ENCODE data around the gene SIRPA.

SIRPA gene

DNA sequence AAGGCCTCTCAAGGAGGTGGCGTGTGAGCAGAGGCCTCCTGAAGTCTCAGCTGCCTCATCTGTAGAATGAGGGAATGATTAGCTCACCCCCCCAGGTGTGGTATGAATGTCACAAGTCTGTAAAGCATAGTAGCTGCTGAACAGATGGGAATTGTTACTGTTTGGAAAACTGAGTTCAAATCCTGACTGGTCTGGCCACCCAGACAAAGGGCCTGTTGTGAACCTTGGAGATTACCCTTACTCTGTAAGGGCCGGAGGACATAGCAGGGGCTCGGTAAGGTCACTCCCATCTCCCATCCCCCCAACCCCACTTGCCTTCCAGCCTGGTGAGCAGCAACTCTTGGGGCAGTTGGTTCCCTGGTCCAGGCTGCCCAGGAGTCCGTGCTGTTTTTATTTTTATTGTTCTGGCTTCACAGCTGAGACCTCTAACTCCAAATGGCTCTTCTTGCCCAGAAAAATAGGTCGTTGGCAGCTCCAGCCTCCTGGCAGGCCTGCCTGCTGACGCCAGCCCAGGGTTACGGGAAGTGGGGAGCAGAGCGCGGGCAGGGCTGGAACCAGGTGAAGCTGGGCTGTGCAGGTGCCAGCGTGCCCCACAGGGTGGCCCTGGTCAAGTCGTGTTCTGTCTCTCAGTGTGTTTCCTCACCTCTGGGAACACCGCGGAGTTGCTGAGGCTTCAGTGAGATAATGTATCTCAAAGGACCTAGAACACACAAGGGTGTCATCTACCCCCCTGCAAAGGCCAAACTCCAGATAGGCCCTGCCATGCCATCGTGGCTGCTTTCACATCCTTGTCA, 4.5 kb upstream of the SIRPA start:
- no peak overlapping the region for H3K4me3 ChIP-seq (ENCODE audit: low read depth, low read length)

GRCh38 chr20:1891263-1892118, 3.7 kb upstream of the SIRPA start:
- Histone ChIP-seq H3K27ac (no peak overlapping the region), H3K27me3 (replicated peaks) (no peaks in the 10 kb centered on the region), H3K4me3 (ENCODE audit: low read depth, low read length) (no peak overlapping the region), H3K36me3 (replicated peaks) (no peaks in the 10 kb centered on the region)
- DNase-seq = no peak
- in situ Hi-C loops (cut with HindIII; ENCODE audit: low pct_ligation_motif_present, low sequenced_read_pairs) = no loop called here
- TF ChIP-seq, protein P1, sequence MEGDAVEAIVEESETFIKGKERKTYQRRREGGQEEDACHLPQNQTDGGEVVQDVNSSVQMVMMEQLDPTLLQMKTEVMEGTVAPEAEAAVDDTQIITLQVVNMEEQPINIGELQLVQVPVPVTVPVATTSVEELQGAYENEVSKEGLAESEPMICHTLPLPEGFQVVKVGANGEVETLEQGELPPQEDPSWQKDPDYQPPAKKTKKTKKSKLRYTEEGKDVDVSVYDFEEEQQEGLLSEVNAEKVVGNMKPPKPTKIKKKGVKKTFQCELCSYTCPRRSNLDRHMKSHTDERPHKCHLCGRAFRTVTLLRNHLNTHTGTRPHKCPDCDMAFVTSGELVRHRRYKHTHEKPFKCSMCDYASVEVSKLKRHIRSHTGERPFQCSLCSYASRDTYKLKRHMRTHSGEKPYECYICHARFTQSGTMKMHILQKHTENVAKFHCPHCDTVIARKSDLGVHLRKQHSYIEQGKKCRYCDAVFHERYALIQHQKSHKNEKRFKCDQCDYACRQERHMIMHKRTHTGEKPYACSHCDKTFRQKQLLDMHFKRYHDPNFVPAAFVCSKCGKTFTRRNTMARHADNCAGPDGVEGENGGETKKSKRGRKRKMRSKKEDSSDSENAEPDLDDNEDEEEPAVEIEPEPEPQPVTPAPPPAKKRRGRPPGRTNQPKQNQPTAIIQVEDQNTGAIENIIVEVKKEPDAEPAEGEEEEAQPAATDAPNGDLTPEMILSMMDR (IDR thresholded peaks at IDR 0.05; ENCODE audit: low read depth, low read length, missing control alignments) = no peak

More for the DNA sequence above, 4.5 kb upstream of the SIRPA start:
- no peak overlapping the region for H3K27ac ChIP-seq
- H3K27me3 ChIP-seq (replicated peaks) = no peaks in the 10 kb centered on the region
- TF ChIP-seq, protein P1 (IDR thresholded peaks at IDR 0.05; ENCODE audit: low read depth, low read length, missing control alignments) = no peak
- no peaks in the 10 kb centered on the region for H3K36me3 ChIP-seq (replicated peaks)
- in situ Hi-C loops (cut with HindIII; ENCODE audit: low pct_ligation_motif_present, low sequenced_read_pairs) = no loop called here
- DNase-seq = no peak

DNA sequence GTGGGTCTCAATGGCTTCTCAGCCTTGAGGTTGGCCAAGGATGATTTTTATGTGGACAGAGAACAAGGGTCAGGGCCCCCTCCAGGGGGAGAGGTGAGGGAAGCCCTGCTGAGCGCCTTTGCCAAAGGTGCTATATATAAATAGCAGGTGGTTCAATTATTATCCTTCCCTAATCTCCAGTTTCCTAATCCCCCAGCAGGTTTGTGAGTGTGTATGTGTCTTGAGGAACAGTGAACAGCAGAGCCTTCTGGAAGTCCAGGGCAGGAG, 3.2 kb upstream of the SIRPA start:
- Histone ChIP-seq H3K4me3 (ENCODE audit: low read depth, low read length) (no peak overlapping the region), H3K36me3 (replicated peaks) (no peaks in the 10 kb centered on the region), H3K27ac (no peak overlapping the region), H3K27me3 (replicated peaks) (no peaks in the 10 kb centered on the region)
- TF ChIP-seq, protein P1 (IDR thresholded peaks at IDR 0.05; ENCODE audit: low read depth, low read length, missing control alignments) = no peak
- DNase-seq = no peak
- in situ Hi-C loops (cut with HindIII; ENCODE audit: low pct_ligation_motif_present, low sequenced_read_pairs) = no loop called here

DNA sequence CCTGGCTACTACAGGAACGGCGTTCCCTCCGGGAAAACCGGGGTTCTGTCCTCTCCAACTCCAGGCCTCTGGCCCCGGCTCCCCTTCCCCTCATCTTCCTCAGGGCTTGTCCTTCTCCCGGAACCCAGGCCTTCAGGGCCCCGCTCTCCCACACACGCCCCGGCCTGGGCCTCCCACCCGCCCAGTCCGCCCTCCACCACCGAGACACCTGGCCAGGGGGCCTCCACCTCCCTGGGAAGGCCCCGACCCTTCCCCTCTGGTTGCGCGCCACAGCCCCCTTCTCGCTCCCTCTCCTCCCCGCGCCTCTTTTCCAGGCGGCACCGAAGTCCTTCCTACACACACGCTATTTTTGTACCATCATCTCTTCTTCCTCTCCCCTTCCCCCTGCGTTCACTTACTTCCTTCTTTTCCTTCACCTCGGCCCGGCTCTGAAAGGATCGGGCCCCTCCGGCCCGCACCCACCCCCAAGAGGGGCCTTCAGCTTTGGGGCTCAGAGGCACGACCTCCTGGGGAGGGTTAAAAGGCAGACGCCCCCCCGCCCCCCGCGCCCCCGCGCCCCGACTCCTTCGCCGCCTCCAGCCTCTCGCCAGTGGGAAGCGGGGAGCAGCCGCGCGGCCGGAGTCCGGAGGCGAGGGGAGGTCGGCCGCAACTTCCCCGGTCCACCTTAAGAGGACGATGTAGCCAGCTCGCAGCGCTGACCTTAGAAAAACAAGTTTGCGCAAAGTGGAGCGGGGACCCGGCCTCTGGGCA, 1.3 kb upstream of the SIRPA start:
- Histone ChIP-seq H3K36me3 (replicated peaks) (no peaks in the 10 kb centered on the region), H3K27ac (no peak overlapping the region), H3K4me3 (ENCODE audit: low read depth, low read length) (peak overlapping the region; percentile 70), H3K27me3 (replicated peaks) (no peaks in the 10 kb centered on the region)
- in situ Hi-C loops (cut with HindIII; ENCODE audit: low pct_ligation_motif_present, low sequenced_read_pairs) = no loop called here
- TF ChIP-seq, protein P1 (IDR thresholded peaks at IDR 0.05; ENCODE audit: low read depth, low read length, missing control alignments) = no peak
- DNase-seq = peak; percentile 39

DNA sequence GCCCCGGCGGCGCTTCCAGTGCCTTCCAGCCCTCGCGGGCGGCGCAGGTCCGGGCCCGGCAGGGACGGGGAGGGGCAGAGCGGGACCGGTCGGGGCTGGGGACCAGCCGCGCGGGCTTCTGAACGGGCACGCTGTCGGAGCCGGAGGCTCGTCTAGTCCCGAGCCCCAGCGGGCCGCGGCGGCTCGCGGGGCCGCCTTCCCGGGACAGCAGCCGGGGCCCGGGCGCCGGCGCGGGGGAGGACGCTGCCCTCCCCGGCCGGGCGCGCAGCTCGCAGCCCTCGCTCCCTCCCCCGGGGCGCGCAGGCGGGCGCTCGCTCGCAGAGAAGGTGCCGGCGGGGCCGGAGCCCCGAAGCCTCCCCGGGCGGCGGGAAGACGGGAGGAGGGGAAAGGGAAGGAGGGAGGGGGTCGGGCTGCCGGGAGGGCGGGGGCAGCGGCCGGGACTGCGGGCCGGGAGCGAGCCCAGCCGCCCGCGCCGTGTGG, 696 bp upstream of the SIRPA start:
- H3K27me3 ChIP-seq (replicated peaks) = no peaks in the 10 kb centered on the region
- peak overlapping the region; percentile 70 for H3K4me3 ChIP-seq (ENCODE audit: low read depth, low read length)

More for the DNA sequence above, 696 bp upstream of the SIRPA start:
- no peaks in the 10 kb centered on the region for H3K36me3 ChIP-seq (replicated peaks)
- no peak overlapping the region for H3K27ac ChIP-seq
- TF ChIP-seq, protein P1 (IDR thresholded peaks at IDR 0.05; ENCODE audit: low read depth, low read length, missing control alignments) = no peak
- in situ Hi-C loops (cut with HindIII; ENCODE audit: low pct_ligation_motif_present, low sequenced_read_pairs) = no loop called here
- no peak for DNase-seq

All from brain microvascular endothelial cell (primary cell).